ENCODE measurements around the gene ST6GALNAC4.

DNA sequence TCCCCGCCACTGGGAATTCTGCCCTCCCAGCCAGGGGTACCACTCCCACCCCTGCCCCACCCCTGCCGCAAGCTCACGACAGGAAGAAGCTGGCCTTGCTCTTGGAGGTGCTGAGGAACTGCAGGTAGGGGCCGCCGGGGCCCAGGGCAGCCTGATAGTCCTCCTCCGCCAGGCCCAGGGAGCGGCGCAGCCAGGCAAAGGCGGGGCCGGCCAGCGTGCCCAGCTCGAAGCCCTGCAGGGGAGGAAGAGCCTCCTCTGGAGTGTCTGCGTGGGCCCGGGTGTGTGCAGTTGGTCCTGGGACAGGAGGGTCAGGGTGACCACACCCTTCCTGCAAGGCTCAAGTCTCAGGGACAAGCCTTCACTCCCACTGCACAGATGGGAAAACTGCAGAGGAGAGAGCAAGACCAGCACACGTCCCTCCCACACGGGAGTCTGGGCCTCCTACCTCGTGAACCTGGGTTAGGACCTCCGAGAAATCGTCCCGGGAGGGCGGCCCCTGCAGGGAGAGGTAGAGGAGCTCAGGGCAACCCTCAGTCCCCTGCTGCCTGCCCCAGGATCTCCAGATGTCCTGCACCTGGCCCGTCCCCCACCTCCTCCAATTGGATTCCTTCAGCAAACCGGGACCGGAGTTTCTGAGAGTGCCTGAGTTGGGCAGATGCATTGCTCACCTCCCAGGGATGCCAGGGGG lies 11.3 kb upstream of the ST6GALNAC4 start:
- TF ChIP-seq, protein P1, sequence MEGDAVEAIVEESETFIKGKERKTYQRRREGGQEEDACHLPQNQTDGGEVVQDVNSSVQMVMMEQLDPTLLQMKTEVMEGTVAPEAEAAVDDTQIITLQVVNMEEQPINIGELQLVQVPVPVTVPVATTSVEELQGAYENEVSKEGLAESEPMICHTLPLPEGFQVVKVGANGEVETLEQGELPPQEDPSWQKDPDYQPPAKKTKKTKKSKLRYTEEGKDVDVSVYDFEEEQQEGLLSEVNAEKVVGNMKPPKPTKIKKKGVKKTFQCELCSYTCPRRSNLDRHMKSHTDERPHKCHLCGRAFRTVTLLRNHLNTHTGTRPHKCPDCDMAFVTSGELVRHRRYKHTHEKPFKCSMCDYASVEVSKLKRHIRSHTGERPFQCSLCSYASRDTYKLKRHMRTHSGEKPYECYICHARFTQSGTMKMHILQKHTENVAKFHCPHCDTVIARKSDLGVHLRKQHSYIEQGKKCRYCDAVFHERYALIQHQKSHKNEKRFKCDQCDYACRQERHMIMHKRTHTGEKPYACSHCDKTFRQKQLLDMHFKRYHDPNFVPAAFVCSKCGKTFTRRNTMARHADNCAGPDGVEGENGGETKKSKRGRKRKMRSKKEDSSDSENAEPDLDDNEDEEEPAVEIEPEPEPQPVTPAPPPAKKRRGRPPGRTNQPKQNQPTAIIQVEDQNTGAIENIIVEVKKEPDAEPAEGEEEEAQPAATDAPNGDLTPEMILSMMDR (IDR thresholded peaks at IDR 0.05) = no peak
- no peak for TF ChIP-seq ZFX (IDR thresholded peaks at IDR 0.05; ENCODE audit: borderline replicate concordance)
